ENCODE results near the gene HSBP1L1. TPM values are rescaled to one million over a fixed set of nuclear protein-coding genes. Genes with fewer than 3 reads are reported as not detected.

HSBP1L1 gene
- total RNA-seq, 1 experiment from 2014 or later = not detected

DNA sequence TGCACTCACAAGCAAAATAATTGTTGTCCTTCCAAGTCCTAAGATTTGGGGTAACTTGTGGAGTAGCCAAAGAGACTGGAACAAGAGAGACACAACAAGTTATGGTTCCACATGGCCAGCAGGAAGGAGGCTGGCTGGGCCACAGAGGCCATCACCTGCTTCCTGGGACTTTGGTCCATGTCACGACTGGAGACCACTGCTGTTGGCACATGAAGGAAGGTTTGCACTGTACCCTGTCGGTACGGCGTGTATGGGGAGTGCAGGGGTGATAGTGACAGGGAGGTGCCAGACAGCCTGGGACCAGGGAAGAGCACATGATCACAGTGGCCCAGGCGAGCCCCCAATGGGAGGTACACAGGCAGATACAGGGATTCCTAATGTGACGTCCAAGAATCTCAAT lies 28.5 kb upstream of the HSBP1L1 start:
- H3K56ac ChIP-seq (ENCODE audit: insufficient read length, low read depth, low read length) = no peak overlapping the region
- no peaks in the 10 kb centered on the region for H3K4me1 ChIP-seq (ENCODE audit: insufficient read depth, low read length)
- peak; percentile 9 for DNase-seq
- H2AK5ac ChIP-seq (ENCODE audit: insufficient read length, low read length) = no peak overlapping the region
- H3K23me2 ChIP-seq (ENCODE audit: insufficient read length, low read depth, low read length, poor library complexity, severe bottlenecking) = no peaks in the 10 kb centered on the region
- no peak overlapping the region for H2BK120ac ChIP-seq (ENCODE audit: low read depth, low read length, poor library complexity, severe bottlenecking)
- no peak overlapping the region for H3T11ph ChIP-seq (ENCODE audit: low read length)
- H3K23ac ChIP-seq (ENCODE audit: insufficient read length, low read depth, low read length) = no peak overlapping the region
- peaks cover 5% of the 10 kb centered on the region for H3K9me3 ChIP-seq (ENCODE audit: control insufficient read depth, low read depth, low read length)
- H2BK5ac ChIP-seq (ENCODE audit: insufficient read length, low read length) = no peak overlapping the region
- H3K9me3 Mint-ChIP-seq = peaks cover 17 to 20% of the 10 kb centered on the region in 2 experiments
- no peak overlapping the region for H3K27ac ChIP-seq (ENCODE audit: insufficient read length, low read depth, low read length)
- H3K18ac ChIP-seq (ENCODE audit: insufficient read length, low read depth, low read length) = no peak overlapping the region
- no peaks in the 10 kb centered on the region for H3K27me3 ChIP-seq (ENCODE audit: insufficient read depth, low read length)
- no peak overlapping the region for H3K9ac ChIP-seq (ENCODE audit: extremely low read depth, insufficient read length, low read length)
- no peak overlapping the region for H3K14ac ChIP-seq (ENCODE audit: insufficient read depth, low read length)
- H4K20me1 ChIP-seq (ENCODE audit: control insufficient read depth, insufficient read depth, insufficient read length) = peaks cover 3% of the 10 kb centered on the region
- H3K27me3 Mint-ChIP-seq (ENCODE audit: low read depth) = peaks cover 5% of the 10 kb centered on the region; the same call in 1 of the 2 replicates
- H3K4me1 Mint-ChIP-seq = peaks cover 2 to 8% of the 10 kb centered on the region in 2 experiments; a peak in 3 of 4 replicates
- H3K4me2 ChIP-seq (ENCODE audit: insufficient read depth, insufficient read length, low read length) = no peak overlapping the region
- no peak overlapping the region for H4K8ac ChIP-seq (replicated peaks; ENCODE audit: insufficient read length, low read depth, low read length)
- no peak overlapping the region for H3K4ac ChIP-seq (ENCODE audit: low read depth, low read length)
- no peak overlapping the region for H3K4me3 Mint-ChIP-seq
- no peak overlapping the region for H2BK15ac ChIP-seq (ENCODE audit: low read depth, low read length)
- H3K79me2 ChIP-seq (ENCODE audit: insufficient read depth, low read length) = no peaks in the 10 kb centered on the region
- H3K27ac Mint-ChIP-seq = no peak overlapping the region
- no CpG with 5 or more reads among the region's 6 CpGs for WGBS (ENCODE audit: extremely low coverage, insufficient read length, low lambda C conversion rate)
- H3K79me1 ChIP-seq (ENCODE audit: insufficient read depth, low read depth, low read length, poor library complexity, severe bottlenecking) = no peaks in the 10 kb centered on the region
- H2BK12ac ChIP-seq (ENCODE audit: insufficient read length, low read depth, low read length) = no peak overlapping the region
- no peak overlapping the region for H2BK20ac ChIP-seq (ENCODE audit: low read depth, low read length, poor library complexity, severe bottlenecking)
- TF ChIP-seq, protein P1, sequence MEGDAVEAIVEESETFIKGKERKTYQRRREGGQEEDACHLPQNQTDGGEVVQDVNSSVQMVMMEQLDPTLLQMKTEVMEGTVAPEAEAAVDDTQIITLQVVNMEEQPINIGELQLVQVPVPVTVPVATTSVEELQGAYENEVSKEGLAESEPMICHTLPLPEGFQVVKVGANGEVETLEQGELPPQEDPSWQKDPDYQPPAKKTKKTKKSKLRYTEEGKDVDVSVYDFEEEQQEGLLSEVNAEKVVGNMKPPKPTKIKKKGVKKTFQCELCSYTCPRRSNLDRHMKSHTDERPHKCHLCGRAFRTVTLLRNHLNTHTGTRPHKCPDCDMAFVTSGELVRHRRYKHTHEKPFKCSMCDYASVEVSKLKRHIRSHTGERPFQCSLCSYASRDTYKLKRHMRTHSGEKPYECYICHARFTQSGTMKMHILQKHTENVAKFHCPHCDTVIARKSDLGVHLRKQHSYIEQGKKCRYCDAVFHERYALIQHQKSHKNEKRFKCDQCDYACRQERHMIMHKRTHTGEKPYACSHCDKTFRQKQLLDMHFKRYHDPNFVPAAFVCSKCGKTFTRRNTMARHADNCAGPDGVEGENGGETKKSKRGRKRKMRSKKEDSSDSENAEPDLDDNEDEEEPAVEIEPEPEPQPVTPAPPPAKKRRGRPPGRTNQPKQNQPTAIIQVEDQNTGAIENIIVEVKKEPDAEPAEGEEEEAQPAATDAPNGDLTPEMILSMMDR (conservative IDR thresholded peaks at IDR 0.05) = no peak
- no peak overlapping the region for H4K5ac ChIP-seq (ENCODE audit: insufficient read length, low read depth, low read length)
- H2AFZ ChIP-seq (ENCODE audit: low read length) = no peak overlapping the region
- peaks cover 0 to 42% (median 24%) of the 10 kb centered on the region in 3 experiments; a peak in 5 of 7 replicates for H3K36me3 Mint-ChIP-seq (ENCODE audit: insufficient read depth in 1 of 3, low read depth in 3 of 3)
- no peak overlapping the region for H4K91ac ChIP-seq (ENCODE audit: insufficient read length, low read depth, low read length)
